Activated CD4-positive, alpha-beta T cell treated with anti-CD3 and anti-CD28 coated beads for 24 hours (primary cell): ENCODE results near the gene MARCKS.
"Not testable (repeated sequence)": the region's sequence is repeated elsewhere in the genome, so short reads cannot be mapped to it uniquely, and the experiment has no call there.

Experiments used
- DNase-seq, 2 donors: peaks; one replicate each; pipeline ENCODE4 v3.0.0-alpha.2; 2020; ENCODE audit warnings: low read depth in 2 of 2

The MARCKS gene

DNA sequence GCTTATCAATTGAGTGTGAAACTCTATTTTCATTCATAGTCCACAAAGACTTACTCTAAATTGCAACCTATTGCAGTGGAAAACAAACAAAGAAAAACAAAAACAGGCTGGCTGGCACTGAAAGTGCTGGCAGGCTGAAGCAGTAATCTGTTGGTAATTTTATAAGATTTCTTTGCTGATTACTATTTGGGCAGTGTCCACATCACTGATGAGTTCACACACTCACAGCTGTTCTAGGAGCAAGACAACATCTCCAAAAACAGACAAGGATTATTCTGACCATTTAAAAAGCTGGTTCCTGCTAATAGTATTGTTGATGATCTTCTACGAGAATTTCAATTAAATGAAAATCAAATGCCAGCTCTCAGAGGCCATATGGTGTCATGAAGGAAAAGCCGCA lies 26.9 kb downstream of the MARCKS start:
- no peak for DNase-seq

DNA sequence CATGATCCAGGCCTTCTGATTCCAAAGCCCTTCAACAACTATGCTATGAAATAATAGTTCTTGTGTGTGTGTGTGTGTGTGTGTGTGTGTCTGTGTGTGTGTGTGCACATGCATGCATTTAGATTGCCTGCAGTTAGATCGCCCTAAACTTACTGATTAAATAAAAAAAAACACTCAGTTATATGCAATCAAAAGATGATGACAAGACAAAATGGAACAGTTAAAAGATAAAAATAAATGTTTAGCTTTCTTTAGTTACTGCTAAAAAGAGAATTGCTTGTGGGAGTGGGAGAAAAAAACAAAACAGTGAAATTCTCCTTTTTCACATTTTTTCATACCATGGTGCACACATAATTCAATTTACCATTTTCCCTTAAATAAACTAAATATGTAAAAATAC lies 29.4 kb downstream of the MARCKS start:
- no peak for DNase-seq

DNA sequence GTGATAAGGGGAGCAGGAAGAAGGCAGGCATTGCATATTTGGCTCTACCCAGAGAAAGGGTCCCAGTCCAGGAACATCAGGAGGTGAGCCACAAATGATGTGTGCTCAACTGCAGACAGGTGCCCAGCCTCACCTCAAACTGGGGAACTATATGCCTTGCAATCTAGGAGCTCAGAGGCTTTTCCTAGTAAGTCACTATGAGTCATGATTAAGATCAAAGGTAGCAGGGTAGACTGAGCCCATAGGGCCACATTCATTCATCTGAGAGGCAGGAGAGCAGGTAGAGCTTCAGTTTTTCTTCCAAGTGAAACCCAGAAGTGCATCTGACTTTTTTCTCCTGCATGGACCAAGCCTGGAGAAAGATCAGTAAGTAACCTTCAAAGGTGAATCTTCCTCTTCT lies 31.3 kb downstream of the MARCKS start:
- DNase-seq: no peak

DNA sequence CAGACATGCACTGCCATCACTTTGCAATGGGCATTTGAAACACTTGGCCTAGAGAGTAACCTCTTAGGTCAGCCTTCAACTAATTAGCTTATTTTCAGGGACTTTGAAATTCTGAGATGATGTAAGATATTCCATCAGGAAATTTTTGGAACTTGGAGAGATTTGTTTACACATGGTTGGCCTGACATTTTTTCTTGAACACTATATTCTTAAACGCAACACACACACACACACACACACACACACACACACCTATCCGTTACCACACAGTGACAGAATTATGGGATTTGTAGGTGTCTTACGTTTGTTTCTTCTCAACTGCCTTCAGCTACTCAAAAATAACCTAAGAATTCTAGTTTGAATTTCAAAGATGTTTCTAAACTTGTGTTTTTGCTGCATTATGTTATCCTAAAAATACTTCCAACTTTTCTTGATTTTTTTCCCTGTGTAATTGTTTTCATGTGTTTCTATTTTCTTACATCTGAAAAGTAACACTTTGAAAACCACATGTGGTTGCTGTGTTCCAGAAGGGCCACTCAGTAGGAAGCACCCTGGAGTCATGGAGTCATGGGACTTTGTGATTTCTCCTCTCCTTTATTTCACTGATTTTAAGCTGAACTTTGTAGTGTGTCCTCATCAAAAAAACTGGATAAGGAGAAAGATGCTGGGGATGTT lies 31.9 kb downstream of the MARCKS start:
- no peak for DNase-seq

DNA sequence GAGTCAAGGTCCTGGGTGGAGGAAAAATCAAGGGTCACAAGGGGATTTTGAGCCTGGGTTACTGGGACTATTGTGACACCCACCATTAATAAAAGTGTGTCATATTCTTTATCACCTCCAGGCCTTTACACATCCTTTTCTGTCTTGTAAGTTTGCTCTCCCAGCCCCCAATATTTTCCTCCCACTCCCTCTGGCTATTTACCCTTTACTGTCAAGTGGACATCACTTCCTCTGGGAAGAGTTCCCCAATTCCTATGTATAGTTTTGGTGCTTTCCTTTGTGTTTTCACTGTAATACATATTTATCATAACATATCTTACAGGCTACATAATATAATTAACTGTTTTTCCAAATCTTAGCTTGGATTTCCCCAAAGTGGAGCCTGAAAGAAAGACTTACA lies 36.3 kb downstream of the MARCKS start:
- no peak for DNase-seq

DNA sequence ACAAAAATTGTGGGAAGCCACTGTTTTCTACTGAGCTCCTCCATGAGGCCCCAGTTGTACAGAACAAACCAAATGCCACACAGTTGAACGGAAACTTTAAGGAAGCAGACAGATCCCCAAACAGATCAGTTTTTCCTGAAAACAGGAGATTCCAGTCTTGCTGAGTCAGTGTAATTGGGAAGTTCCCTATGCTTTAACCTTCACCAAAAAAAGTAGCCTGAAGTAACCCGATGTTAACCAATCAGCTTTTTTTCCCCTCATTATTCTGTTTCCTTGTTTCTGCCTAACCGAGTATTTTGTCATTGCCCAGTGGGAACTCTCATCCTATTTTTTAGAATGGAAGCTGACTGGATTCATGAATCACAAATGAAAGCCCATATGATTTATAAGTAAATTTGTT lies 36.7 kb downstream of the MARCKS start:
- no peak for DNase-seq

DNA sequence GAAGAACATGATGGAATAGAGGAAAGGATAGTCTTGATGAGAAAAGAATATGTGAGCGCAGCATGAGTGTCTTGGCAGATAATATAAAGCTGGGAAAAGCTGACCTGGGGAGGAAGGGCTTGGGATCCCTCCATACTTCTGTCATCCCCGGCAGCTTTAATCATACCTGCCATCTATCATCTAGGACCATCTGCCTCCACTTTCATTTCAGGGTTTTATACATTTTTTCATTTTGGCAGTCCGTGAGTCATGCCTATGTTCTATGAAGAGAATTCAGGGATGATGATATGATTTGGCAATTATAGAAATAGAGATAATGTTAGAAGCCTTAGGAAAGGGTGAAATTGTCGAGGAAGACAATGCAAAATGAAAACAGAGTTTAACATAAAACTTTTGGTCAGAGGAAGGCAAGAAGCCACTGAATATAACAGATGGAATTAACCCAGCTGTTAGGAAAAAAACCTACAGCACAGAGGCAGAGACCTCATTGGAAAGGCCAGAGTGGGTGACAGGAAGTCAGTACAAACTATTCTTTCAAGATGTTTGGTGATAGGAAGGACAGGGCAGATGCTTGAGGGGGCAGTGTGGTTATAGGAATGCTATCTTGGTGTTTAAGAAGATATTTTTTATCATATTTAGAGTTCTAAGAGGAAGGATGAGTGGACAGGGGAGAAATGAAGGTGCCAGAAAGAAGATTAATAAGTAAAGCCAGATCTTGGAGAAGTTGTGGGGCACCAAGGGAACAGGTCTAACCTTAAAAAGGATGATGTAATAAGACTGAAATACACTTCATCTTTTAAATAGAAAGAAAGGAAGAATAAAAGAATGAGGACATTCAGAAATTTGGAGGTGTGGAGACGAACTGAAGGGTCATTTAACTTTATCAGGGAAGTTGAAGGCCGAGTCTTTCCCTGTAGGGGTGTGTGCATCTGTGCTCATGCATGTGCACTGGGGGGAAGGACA lies 37.8 kb downstream of the MARCKS start:
- DNase-seq: no peak

DNA sequence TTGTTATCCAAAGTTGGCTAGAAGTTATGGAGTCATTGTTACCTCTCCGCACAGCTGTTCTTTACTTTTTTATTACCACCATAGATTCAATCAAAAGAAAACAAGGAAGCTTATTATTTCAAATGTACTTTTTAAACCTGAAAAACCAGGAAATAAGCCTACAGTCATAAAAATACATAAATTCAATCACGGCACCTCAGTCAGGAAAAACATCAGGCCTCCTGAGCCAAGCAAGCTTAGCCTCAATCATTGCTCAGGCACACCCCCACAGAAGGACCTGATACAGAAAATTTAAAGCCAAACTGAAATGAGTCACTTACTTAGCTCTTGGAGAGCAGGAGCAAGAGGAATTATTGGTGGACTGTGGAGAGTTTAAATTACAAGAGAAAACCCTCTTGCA lies 44.3 kb downstream of the MARCKS start:
- no peak for DNase-seq

DNA sequence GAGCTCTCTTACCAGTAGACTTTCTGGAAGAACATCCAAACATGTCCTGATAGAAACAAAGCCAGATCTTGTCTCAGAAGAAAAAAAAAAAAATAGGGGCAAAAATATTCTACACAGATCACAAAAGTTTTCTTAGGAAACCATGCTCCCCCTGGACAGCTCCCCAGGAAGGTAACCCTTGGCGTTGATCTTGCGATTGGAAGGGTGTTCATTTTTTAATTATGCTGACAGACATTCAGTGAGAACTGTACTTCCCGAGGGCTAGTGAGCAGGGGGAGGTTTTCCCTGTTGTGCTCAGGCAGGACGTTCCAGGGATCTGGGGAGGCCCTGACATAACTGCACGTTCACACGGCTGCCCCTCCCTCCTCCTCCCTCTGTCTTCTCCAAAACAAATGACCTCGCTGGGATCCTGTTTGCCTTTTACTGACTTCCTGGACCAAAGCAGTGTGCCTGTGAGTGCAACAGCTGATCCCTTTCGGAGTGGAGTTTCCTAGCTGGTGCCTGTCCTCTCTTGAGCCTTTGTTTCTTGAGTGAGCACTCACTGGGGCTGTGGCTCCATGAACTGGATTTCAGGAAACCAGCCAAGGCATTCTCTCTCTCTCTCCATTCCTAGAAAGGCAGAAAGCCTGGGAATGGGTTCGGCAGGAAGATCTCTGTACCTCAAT lies 46.7 kb downstream of the MARCKS start:
- no peak for DNase-seq

DNA sequence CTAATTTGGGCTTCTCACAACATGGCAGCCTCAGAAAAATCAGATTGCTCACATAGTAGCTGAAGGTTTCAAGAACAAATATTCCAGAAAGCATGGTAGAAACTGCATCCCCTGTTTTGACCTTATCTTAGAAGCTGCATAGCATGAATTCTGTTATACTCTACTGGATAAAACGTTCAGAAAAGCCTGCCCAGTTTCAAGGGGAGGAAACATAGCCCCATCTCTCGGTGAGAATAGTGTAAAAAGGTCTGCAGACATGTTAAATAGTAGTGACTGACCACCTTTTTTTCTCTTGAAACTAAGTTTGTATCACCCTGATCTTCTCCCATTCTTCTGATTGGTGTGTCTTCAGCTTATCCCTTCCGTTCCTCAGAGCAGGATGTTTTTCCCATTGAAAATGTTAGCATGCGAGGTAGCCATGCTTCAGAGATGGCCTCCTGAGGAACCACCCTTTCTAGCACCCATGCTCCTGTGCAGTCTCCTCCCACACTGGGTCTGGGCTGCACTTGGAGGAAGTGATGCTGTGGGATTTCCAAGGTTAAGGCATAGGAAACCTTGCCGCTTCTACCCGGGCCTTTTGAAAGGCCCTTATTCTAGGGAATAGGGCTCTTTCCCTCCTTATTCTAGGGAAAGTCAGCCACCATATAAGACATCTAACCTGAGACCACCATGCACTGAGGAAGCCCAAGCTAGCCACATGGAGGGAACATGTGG lies 50.1 kb downstream of the MARCKS start:
- no peak for DNase-seq

DNA sequence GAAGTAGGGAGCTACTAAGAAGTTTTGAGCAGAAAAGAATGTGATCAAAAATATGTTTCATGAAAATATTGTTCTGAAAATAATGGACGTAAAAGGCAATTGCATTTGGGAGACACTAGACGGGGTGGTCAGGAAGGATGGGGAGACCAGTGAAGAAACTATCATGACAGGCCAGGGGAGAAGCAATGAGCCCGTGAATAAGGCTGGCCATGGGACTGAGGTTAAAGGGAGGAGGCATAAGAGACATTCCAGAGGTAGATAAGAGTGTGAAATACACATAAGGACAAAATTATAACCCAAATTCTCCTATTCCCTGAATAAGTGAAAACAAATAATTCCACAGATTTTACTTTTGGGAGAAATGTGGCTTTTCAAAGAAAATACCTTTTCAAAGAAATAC lies 51.7 kb downstream of the MARCKS start:
- no peak for DNase-seq

DNA sequence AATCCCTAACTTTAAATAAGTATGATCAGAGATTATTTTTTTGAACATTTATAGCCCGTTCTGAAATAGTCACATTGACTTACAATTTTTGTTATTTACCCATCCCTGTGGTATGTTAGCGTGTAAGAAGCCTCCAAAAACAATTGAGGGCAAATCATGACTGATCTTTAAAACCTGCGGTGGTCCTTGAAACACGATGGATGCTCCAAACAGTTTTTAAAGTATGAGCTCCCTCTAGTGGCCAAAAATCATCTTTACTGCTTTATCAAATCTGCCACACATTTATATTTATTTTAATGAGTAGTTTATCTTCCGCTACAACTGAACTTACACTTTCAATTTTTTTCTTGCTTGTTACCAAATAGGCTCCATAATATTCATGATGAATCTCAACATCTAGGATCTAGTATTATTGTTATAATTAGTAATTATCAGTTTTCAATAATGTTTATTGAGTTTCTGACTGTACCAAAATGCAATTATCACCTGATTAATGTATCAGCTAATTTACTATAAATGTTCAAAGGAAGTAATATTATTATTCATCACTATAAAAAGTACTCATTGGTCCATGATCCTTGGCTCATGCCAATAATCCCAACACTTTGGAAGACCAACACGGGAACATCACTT lies 52.2 kb downstream of the MARCKS start:
- peak in 1 of 2 donors; percentile 18 for DNase-seq

DNA sequence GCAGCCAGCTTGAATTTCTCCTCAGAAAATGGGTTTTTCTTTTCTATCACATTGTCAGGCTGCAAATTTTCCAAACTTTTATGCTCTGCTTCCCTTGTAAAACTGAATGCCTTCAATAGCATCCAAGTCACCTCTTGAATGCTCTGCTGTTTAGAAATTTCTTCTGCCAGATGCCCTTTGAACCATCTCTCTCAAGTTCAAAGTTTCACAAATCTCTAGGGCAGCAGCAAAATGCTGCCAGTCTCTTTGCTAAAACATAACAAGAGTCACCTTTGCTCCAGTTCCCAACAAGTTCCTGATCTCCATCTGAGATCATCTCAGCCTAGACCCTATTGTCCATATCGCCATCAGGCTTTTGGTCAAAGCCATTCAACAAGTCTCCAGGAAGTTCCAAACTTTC lies 53.1 kb downstream of the MARCKS start:
- not testable (repeated sequence) for DNase-seq
